ENCODE results near the gene OR7G2.

Gene OR7G2

GRCh38 chr19:9132422-9132821 is 25.1 kb upstream of the OR7G2 start:
- H3K9ac ChIP-seq (ENCODE audit: low read depth, low read length): no peak overlapping the region
- H3K36me3 ChIP-seq (ENCODE audit: insufficient read depth, low read length): no peaks in the 10 kb centered on the region
- no peak overlapping the region for H3K4me3 ChIP-seq (ENCODE audit: low read length)
- no peaks in the 10 kb centered on the region for H3K27me3 ChIP-seq (ENCODE audit: insufficient read depth, low read length)
- H3K27ac ChIP-seq (ENCODE audit: low read depth, low read length): no peak overlapping the region
- peaks cover 12% of the 10 kb centered on the region; the same call in 1 of the 2 replicates for H3K9me3 ChIP-seq (ENCODE audit: insufficient read depth, low read depth, low read length)
- WGBS: 72% methylated on average over 5 of the region's 5 CpGs
- H3K4me1 ChIP-seq (ENCODE audit: insufficient read depth, low read length): no peaks in the 10 kb centered on the region

GRCh38 chr19:9130965-9131364 is 23.7 kb upstream of the OR7G2 start:
- Histone ChIP-seq H3K4me1 (ENCODE audit: insufficient read depth, low read length) (no peaks in the 10 kb centered on the region), H3K9me3 (ENCODE audit: insufficient read depth, low read depth, low read length) (peaks cover 20% of the 10 kb centered on the region), H3K36me3 (ENCODE audit: insufficient read depth, low read length) (no peaks in the 10 kb centered on the region), H3K27me3 (ENCODE audit: insufficient read depth, low read length) (no peaks in the 10 kb centered on the region), H3K27ac (ENCODE audit: low read depth, low read length) (no peak overlapping the region), H3K4me3 (ENCODE audit: low read length) (no peak overlapping the region), H3K9ac (ENCODE audit: low read depth, low read length) (no peak overlapping the region)
- WGBS: 88% methylated on average over 1 of the region's 1 CpG

- Histone ChIP-seq H3K9me3 (ENCODE audit: insufficient read depth, low read depth, low read length) (peaks cover 31% of the 10 kb centered on the region), H3K4me3 (ENCODE audit: low read length) (no peak overlapping the region), H3K27ac (ENCODE audit: low read depth, low read length) (no peak overlapping the region), H3K4me1 (ENCODE audit: insufficient read depth, low read length) (no peaks in the 10 kb centered on the region), H3K9ac (ENCODE audit: low read depth, low read length) (no peak overlapping the region), H3K27me3 (ENCODE audit: insufficient read depth, low read length) (no peaks in the 10 kb centered on the region), H3K36me3 (ENCODE audit: insufficient read depth, low read length) (no peaks in the 10 kb centered on the region)
- 69% methylated on average over 3 of the region's 3 CpGs for WGBS
These were observed 20.9 kb upstream of the OR7G2 start for GRCh38 chr19:9128171-9128570.

- no peaks in the 10 kb centered on the region for H3K27me3 ChIP-seq (ENCODE audit: insufficient read depth, low read length)
- H3K9me3 ChIP-seq (ENCODE audit: insufficient read depth, low read depth, low read length): peaks cover 40% of the 10 kb centered on the region
- H3K36me3 ChIP-seq (ENCODE audit: insufficient read depth, low read length): no peaks in the 10 kb centered on the region
- WGBS: 66% methylated on average over 1 of the region's 1 CpG
- H3K9ac ChIP-seq (ENCODE audit: low read depth, low read length): no peak within 1 kb of the TSS
- no peaks in the 10 kb centered on the region for H3K4me1 ChIP-seq (ENCODE audit: insufficient read depth, low read length)
- H3K4me3 ChIP-seq (ENCODE audit: low read length): no peak within 1 kb of the TSS
- no peak within 1 kb of the TSS for H3K27ac ChIP-seq (ENCODE audit: low read depth, low read length)
These were observed 19.7 kb upstream of the OR7G2 start, which contains the start of gene OR7G3 for GRCh38 chr19:9126900-9127405. Gene OR7G3 (minus strand): TSS chr19:9126950. CDS start chr19:9126950, 0 bp downstream.

- no peaks in the 10 kb centered on the region for H3K4me1 ChIP-seq (ENCODE audit: insufficient read depth, low read length)
- H3K36me3 ChIP-seq (ENCODE audit: insufficient read depth, low read length): no peaks in the 10 kb centered on the region
- no peak overlapping the region for H3K9ac ChIP-seq (ENCODE audit: low read depth, low read length)
- 63% methylated on average over 4 of the region's 5 CpGs for WGBS
- H3K27ac ChIP-seq (ENCODE audit: low read depth, low read length): no peak overlapping the region
- peaks cover 38% of the 10 kb centered on the region for H3K9me3 ChIP-seq (ENCODE audit: insufficient read depth, low read depth, low read length)
- no peak overlapping the region for H3K4me3 ChIP-seq (ENCODE audit: low read length)
- H3K27me3 ChIP-seq (ENCODE audit: insufficient read depth, low read length): no peaks in the 10 kb centered on the region
These were observed 9.3 kb upstream of the OR7G2 start for GRCh38 chr19:9116547-9116946.

GRCh38 chr19:9115307-9115813 is 8.1 kb upstream of the OR7G2 start, which contains the start of gene OR7G1:
Gene OR7G1 (minus strand): TSS chr19:9115763. CDS start chr19:9115763, 0 bp downstream.
- H3K4me1 ChIP-seq (ENCODE audit: insufficient read depth, low read length): no peaks in the 10 kb centered on the region
- H3K27ac ChIP-seq (ENCODE audit: low read depth, low read length): no peak within 1 kb of the TSS
- no peaks in the 10 kb centered on the region for H3K27me3 ChIP-seq (ENCODE audit: insufficient read depth, low read length)
- H3K9me3 ChIP-seq (ENCODE audit: insufficient read depth, low read depth, low read length): peaks cover 37% of the 10 kb centered on the region
- H3K9ac ChIP-seq (ENCODE audit: low read depth, low read length): no peak within 1 kb of the TSS
- no peaks in the 10 kb centered on the region for H3K36me3 ChIP-seq (ENCODE audit: insufficient read depth, low read length)
- H3K4me3 ChIP-seq (ENCODE audit: low read length): no peak within 1 kb of the TSS
- 81% methylated on average over 2 of the region's 2 CpGs for WGBS

- Histone ChIP-seq H3K9ac (ENCODE audit: low read depth, low read length) (no peak overlapping the region), H3K27ac (ENCODE audit: low read depth, low read length) (no peak overlapping the region), H3K36me3 (ENCODE audit: insufficient read depth, low read length) (no peaks in the 10 kb centered on the region), H3K4me3 (ENCODE audit: low read length) (no peak overlapping the region), H3K4me1 (ENCODE audit: insufficient read depth, low read length) (no peaks in the 10 kb centered on the region), H3K9me3 (ENCODE audit: insufficient read depth, low read depth, low read length) (peaks cover 55% of the 10 kb centered on the region), H3K27me3 (ENCODE audit: insufficient read depth, low read length) (no peaks in the 10 kb centered on the region)
- WGBS: 62% methylated on average over 2 of the region's 2 CpGs
These were observed 2.7 kb upstream of the OR7G2 start for GRCh38 chr19:9109959-9110358.

GRCh38 chr19:9086761-9087160 is 20.5 kb downstream of the OR7G2 start, which contains the start of gene OR1M1:
Gene OR1M1 (plus strand): TSS chr19:9087061. CDS start chr19:9093245, 6,184 bp downstream.
- no peak within 1 kb of the TSS for H3K27ac ChIP-seq (ENCODE audit: low read depth, low read length)
- no peak within 1 kb of the TSS for H3K9ac ChIP-seq (ENCODE audit: low read depth, low read length)
- peaks cover 13% of the 10 kb centered on the region; the same call in 1 of the 2 replicates for H3K9me3 ChIP-seq (ENCODE audit: insufficient read depth, low read depth, low read length)
- H3K27me3 ChIP-seq (ENCODE audit: insufficient read depth, low read length): no peaks in the 10 kb centered on the region
- WGBS: 89% methylated on average over 1 of the region's 2 CpGs
- no peaks in the 10 kb centered on the region for H3K36me3 ChIP-seq (ENCODE audit: insufficient read depth, low read length)
- no peaks in the 10 kb centered on the region for H3K4me1 ChIP-seq (ENCODE audit: insufficient read depth, low read length)
- no peak within 1 kb of the TSS for H3K4me3 ChIP-seq (ENCODE audit: low read length)

- no peaks in the 10 kb centered on the region for H3K27me3 ChIP-seq (ENCODE audit: insufficient read depth, low read length)
- H3K4me1 ChIP-seq (ENCODE audit: insufficient read depth, low read length): peaks cover 18% of the 10 kb centered on the region
- H3K9ac ChIP-seq (ENCODE audit: low read depth, low read length): no peak overlapping the region
- H3K4me3 ChIP-seq (ENCODE audit: low read length): no peak overlapping the region
- WGBS: 80% methylated on average over 3 of the region's 4 CpGs
- no peaks in the 10 kb centered on the region for H3K36me3 ChIP-seq (ENCODE audit: insufficient read depth, low read length)
- H3K9me3 ChIP-seq (ENCODE audit: insufficient read depth, low read depth, low read length): no peaks in the 10 kb centered on the region
- H3K27ac ChIP-seq (ENCODE audit: low read depth, low read length): no peak overlapping the region
These were observed 28.6 kb downstream of the OR7G2 start for GRCh38 chr19:9078651-9079050.

- H3K27me3 ChIP-seq (ENCODE audit: insufficient read depth, low read length): no peaks in the 10 kb centered on the region
- peaks cover 18% of the 10 kb centered on the region for H3K4me1 ChIP-seq (ENCODE audit: insufficient read depth, low read length)
- WGBS: 90% methylated on average over 10 of the region's 10 CpGs
- no peak overlapping the region for H3K9ac ChIP-seq (ENCODE audit: low read depth, low read length)
- no peak overlapping the region for H3K27ac ChIP-seq (ENCODE audit: low read depth, low read length)
- no peaks in the 10 kb centered on the region for H3K36me3 ChIP-seq (ENCODE audit: insufficient read depth, low read length)
- no peaks in the 10 kb centered on the region for H3K9me3 ChIP-seq (ENCODE audit: insufficient read depth, low read depth, low read length)
- H3K4me3 ChIP-seq (ENCODE audit: low read length): no peak overlapping the region
These were observed 30.4 kb downstream of the OR7G2 start for GRCh38 chr19:9076901-9077300.

GRCh38 chr19:9075064-9075949 is 32.0 kb downstream of the OR7G2 start:
- H3K4me3 ChIP-seq (ENCODE audit: low read length): no peak overlapping the region
- peak overlapping the region; percentile 65; the same call in 1 of the 2 replicates for H3K9ac ChIP-seq (ENCODE audit: low read depth, low read length)
- no peaks in the 10 kb centered on the region for H3K36me3 ChIP-seq (ENCODE audit: insufficient read depth, low read length)
- H3K4me1 ChIP-seq (ENCODE audit: insufficient read depth, low read length): peaks cover 18% of the 10 kb centered on the region
- H3K27ac ChIP-seq (ENCODE audit: low read depth, low read length): peak overlapping the region; percentile 84
- WGBS: 25% methylated on average over 16 of the region's 16 CpGs
- H3K9me3 ChIP-seq (ENCODE audit: insufficient read depth, low read depth, low read length): no peaks in the 10 kb centered on the region
- no peaks in the 10 kb centered on the region for H3K27me3 ChIP-seq (ENCODE audit: insufficient read depth, low read length)
